NCI-H1105 treated with DMSO at 0.1 percent for 48 hours (cell line): ENCODE measurements around the gene KLK3.

Experiments
- DNase-seq: peaks from one replicate; lab custom pipeline; 2025; lab: John Stamatoyannopoulos, UW

Gene KLK3

GRCh38 chr19:50898018-50898417, 43.3 kb downstream of the KLK3 start:
- no peak for DNase-seq

DNA sequence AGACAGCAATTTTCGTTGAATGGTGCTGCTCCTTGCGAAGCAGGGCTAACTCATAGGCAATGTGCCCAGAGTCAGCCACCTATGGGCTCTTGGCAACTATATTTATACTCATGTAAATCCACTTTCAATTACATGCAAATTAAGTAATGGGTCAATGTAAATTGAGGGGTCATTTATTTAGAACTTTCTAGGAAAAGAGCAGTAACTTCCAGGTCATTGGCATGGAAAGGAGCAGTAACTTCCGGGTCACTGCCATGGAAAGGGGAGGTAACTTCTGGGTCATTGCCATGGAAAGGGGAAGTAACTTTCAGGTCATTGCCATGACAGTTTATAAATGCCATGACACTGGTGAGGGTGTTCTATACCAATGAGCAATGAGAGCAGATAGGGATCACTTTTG, 44.9 kb downstream of the KLK3 start:
- no peak for DNase-seq

DNA sequence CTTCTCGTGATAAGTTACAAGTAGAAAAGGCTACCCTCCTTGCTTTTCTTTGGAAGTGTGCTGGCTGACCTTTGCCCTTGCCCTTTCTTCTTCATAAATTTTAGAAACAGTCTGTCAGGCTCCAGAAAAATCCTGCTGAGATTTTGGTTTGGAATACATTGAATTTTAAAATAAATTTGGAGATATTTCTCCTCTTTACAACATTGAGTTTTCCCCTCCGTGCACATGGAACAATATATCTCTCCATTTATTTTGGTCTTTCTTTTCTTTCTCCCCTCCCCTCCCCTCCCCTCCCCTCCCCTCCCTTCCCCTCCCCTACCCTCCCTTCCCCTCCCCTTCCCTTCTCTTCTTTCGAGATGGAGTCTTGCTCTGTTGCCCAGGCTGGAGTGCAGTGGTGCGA, 47.9 kb downstream of the KLK3 start:
- no peak for DNase-seq

- peak; percentile 23 for DNase-seq
Measured at GRCh38 chr19:50906217-50906616, 51.5 kb downstream of the KLK3 start.

DNA sequence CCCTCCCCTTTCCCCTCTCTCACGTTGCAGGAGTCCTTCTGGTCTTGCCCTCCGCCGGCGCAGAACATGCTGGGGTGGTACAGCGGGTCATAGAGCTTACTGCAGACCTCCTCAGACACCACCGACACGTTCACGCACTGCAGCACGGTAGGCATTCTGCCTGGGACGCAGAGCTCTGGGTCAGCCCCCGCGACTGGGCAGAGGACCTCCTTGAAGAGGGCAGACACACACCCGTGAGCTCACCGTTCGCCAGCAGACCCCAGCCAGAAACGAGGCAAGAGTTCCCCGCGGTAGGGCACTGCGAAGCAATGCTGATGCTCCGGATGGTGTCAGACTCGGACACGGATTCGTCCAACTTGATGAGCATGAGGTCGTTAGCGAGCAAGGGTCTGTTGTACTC, 53.6 kb downstream of the KLK3 start:
- DNase-seq, result no peak

GRCh38 chr19:50909240-50910070, 54.7 kb downstream of the KLK3 start:
- DNase-seq, result peak; percentile 23
